GM21423 (cell line): Measurements from ENCODE around the gene SERPINB10.
A peak's percentile ranks its signal among the peaks of the same experiment; 100 is the strongest.
"Not testable (repeated sequence)": the region's sequence is repeated elsewhere in the genome, so short reads cannot be mapped to it uniquely, and the experiment has no call there.

Source experiments
- ATAC-seq: cut with Tn5 transposase; IDR thresholded peaks from one replicate; pipeline ENCODE4 v1.9.1; 2021; ENCODE audit warnings: mild to moderate bottlenecking, moderate library complexity; ENCODE audit not compliant: unreplicated experiment

Gene SERPINB10

DNA sequence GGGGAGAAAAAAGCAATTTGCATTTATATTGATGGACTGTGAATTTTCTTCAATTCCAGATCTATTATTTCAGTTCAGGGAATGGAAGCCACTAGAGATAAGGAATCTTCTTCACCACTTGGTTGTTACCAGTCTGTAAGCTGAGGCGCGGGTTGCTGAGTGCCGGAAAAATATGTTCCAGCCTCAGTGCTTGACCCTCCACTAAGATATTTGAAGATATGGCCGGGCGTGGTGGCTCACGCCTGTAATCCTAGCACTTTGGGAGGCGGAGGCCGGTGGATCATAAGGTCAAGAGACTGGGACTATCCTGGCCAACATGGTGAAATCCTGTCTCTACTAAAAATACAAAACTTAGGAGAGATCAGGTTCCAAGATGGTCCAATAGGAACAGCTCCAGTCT lies 32.2 kb downstream of the SERPINB10 start:
- no peak for ATAC-seq

DNA sequence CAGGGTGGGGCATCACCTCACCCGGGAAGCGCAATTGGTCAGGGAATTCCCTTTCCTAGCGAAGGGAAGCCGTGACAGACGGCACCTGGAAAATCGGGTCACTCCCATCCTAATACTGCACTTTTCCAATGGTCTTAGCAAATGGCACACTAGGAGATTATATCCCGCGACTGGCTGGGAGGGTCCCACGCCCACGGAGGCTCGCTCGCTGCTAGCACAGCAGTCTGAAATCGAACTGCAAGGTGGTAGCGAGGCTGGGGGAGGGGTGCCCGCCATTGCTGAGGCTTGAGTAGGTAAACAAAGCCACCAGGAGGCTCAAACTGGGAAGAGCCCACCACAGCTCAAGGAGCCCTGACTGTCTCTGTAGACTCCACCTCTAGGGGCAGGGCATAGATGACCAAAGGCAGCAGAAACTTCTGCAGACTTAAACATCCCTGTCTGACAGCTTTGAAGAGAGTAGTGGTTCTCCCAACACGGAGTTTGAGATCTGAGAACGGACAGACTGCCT lies 32.8 kb downstream of the SERPINB10 start:
- ATAC-seq = not testable (repeated sequence)

GRCh38 chr18:63947051-63947790 lies 39.5 kb downstream of the SERPINB10 start:
- no peak for ATAC-seq

GRCh38 chr18:63949068-63949737 lies 41.4 kb downstream of the SERPINB10 start, which contains the start of gene HMSD:
Gene HMSD (plus strand): TSS chr18:63949301. CDS start chr18:63953456, 4,155 bp downstream.
- ATAC-seq = peak; percentile 91

- peak; percentile 51 for ATAC-seq
Measured at GRCh38 chr18:63951302-63951705, 43.5 kb downstream of the SERPINB10 start.

- ATAC-seq = no peak
Measured at GRCh38 chr18:63953811-63954210, 46.1 kb downstream of the SERPINB10 start.

- ATAC-seq = no peak
Measured at GRCh38 chr18:63956755-63957154, 49.0 kb downstream of the SERPINB10 start.

DNA sequence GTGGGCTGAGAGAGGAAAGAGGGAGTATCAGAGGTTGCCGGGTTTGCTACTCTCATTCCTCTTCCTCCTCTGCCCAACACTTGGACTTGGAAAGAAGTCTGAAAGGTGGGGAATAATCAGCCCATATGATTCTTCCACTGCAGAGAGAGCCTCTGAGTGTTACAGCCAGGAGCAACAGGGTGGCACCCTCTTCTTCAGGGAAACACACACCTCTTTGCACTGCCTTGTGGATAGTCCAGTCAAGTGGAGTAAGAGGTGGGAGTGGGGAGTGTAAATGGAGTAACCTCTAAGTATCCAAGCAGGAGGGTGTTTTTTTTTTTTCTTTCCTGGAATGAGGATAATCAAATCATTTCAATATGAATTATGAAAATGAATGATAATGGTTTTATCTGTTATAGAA lies 53.1 kb downstream of the SERPINB10 start:
- ATAC-seq = no peak

GRCh38 chr18:63961435-63961980 lies 53.8 kb downstream of the SERPINB10 start:
- ATAC-seq = no peak

GRCh38 chr18:63962137-63962536 lies 54.4 kb downstream of the SERPINB10 start:
- ATAC-seq = no peak

- peak; percentile 77 for ATAC-seq
Measured at GRCh38 chr18:63963615-63964256, 56.0 kb downstream of the SERPINB10 start.

DNA sequence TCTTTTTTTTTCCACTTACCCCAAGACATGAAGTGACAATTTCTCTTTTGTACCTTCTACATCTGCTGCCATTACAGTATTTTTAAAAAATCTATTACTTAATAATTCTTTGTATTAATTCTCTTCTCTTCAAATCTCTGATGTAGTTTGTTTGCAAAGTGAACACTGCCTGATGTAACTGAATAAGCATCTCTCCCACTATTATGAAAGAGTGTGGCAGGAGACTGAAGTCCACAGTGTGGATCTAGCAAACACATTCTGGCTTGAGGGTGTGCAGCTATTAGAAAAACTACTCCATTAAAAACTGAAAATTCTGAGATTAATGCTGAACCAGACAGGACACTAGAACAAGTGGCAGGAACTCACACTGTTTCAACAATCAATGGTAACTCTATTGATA lies 57.1 kb downstream of the SERPINB10 start:
- ATAC-seq = no peak

DNA sequence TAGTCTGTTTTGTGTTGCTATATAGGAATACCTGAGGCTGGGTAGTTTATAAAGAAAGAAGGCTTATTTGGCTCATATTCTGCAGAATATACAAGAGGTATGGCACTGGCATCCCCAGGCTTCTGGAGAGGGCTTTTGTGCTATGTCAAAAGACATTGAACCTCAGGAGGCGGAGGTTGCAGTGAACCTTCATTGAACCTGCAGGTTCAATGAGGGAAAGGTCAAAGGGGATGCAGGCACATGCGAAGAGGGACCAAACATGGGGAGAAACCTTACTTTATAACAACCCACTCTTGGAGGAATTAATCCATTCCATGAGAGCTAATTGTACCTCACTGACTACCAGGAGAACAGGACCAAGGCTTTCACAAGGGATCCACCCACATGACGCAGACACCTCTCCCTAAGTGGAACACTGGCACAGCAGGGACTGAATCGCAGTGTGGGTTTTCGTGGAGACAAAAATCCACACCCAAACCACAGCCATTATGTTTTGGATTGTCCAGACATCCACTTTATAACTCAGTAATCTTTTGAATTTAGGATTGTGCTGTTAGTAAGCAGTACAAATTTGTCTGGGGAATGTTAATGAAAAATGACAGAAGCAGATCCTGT lies 58.1 kb downstream of the SERPINB10 start:
- no peak for ATAC-seq

- ATAC-seq = peak; percentile 90
Measured at GRCh38 chr18:63969942-63970808, 62.4 kb downstream of the SERPINB10 start, which contains the start of gene SERPINB8. Gene SERPINB8 (plus strand): TSS chr18:63970081. CDS start chr18:63978309, 8,228 bp downstream.

DNA sequence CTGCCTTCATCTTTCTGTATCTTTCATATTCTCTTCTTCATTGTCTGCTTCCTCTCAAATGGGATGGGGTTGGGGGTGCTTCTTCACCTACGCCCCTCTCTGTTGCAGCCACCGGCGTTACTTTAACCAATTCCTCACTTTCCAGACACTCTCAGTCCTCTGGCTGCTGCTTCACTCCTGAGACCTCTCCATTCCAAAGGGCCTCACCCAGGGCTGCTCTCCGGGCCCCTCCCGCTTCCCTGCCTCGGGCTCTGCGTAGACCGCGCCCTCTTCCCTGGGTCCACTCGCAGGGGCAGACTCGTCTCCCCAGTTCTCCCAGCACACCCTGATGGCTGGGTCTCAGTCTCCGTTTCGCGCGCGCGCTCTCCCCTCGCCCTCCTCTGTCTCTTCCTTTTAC lies 63.0 kb downstream of the SERPINB10 start:
- ATAC-seq = peak; percentile 3

DNA sequence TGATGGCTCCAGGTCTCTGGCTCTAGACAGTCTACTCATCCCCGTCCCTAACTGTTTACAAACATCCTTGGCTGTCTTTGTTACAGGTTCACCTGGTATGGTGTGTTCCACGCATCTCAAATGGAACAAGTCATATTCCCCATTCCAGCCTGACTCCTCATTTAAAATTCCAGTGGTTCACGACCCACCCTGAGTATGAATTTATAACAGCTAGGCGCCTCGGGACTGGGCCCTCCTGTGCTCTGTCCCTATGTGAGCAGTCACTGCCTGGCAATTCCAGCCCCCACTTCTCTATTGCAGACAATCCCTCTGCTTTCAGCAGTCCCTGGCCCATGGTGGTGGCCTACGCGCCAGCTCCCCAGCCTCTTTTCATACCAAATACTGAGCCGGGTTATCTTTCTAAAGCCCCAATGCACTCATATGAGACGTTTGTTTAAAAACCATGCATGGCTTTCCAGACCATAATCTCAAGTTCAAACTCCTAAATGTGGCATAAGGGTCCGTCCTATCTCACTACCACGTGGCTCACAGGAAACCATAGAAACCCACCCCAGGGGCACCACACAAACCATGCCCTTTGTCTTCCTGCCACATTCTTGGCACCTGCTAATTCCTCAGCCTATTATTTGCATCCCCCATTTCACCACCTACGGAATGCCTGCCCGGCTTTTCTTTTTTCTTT lies 63.7 kb downstream of the SERPINB10 start:
- ATAC-seq = no peak

DNA sequence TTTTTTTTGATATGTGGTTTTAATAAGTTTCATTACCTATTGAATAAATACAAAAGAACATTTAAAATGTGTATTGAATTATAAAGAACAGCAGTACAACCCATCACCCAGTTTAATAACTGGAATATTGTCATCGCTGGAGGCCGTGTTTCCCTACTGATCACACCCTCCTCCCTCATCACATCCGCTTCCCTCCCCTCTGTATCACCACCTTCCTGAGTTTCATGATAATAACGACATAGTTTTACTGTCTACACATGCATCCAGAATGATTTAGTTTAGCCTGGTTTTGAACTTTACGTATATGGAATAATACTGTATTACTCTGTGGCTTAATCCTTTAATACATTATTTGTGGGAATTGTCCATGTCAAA lies 64.2 kb downstream of the SERPINB10 start:
- ATAC-seq = no peak

GRCh38 chr18:63974991-63975390 lies 67.2 kb downstream of the SERPINB10 start:
- no peak for ATAC-seq

- peak; percentile 34 for ATAC-seq
Measured at GRCh38 chr18:63975628-63976027, 67.9 kb downstream of the SERPINB10 start.
